Activated CD4-positive, alpha-beta T cell treated with anti-CD3 and anti-CD28 coated beads for 4 hours (primary cell): Measurements from ENCODE around the gene TMEM208.

ENCODE experiments used
- DNase-seq, 2 donors: peaks; one replicate each; pipeline ENCODE4 v3.0.0-alpha.2; 2020

The TMEM208 gene

DNA sequence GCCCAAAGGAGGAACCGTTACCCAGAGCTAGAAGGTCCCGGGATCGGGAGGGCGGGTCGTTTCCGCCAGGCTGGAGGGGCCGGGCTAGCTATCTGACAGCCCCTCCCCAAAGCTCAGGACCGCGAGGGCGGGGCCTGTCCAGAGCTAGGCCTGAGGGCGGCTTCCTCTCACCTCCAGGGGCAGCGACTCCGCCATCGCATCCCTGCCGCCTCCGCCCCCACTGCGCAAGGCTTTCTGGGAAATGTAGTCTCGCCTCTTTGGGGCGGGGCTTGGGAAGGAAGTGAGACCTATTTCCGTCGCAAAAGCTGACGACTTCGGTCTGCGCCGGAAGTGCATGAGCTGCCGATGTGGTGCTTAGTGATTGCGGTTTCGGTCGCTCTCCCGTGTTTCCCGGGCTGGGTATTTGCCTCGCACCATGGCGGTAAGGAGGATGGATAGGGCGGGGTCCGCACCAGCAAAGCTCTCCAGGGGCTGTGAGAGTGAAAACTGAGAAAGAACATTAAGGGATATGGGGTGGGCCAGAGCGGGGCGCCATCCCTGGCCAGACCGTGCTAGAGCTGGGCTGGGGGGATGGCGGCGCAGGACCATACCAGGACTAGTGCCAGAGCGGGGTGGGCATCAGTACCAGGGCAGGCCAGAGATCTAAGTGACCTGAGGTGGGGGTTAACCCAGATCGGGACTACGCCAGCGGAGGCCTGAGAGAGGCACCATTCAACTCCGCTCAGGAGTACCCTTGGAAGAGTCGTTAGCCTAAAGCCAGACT, at the start of gene TMEM208:
TSS of gene TMEM208 (plus strand) at position 327 of the 763 bp plus-strand sequence. CDS start at position 416, 89 bp downstream.
- DNase-seq = peak; percentile 96 to 99

GRCh38 chr16:67177743-67178699, 48.9 kb upstream of the TMEM208 start:
- peak; percentile 45 to 55 for DNase-seq

DNA sequence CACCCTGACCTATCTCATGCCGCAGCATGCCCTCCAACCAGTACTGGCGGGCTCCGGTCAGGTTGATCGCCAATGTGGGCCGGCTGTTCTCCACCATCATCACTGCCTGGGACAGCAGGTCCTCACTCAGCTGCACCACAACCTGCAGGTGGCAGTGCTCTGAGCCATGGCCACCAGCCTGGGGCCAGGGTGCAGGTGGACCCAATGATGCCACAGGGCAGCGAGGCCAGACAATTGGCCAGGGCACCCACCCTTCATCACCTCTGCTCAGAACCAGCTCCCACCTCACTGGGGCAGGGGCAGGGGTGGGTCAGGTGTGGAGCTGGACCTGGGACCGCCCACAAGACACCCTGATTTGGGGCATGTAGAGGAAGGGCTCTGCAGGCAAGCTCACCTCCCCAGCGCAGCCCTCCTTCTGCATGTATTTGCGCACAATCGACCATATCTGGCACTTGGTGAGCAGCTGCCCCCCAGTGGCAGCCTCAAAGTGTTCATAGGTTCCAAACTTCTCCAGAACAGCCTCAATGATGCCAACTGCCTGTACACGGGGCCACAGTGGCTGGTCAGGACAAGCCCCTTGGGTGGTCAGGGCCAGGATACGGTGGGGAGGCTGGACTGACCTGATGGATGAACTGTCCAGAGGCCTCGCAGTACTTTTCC, 47.4 kb upstream of the TMEM208 start:
- DNase-seq = no peak

- no peak for DNase-seq
Measured at GRCh38 chr16:67180166-67180565, 46.8 kb upstream of the TMEM208 start.

- DNase-seq = no peak
Measured at GRCh38 chr16:67181346-67181745, 45.6 kb upstream of the TMEM208 start.

DNA sequence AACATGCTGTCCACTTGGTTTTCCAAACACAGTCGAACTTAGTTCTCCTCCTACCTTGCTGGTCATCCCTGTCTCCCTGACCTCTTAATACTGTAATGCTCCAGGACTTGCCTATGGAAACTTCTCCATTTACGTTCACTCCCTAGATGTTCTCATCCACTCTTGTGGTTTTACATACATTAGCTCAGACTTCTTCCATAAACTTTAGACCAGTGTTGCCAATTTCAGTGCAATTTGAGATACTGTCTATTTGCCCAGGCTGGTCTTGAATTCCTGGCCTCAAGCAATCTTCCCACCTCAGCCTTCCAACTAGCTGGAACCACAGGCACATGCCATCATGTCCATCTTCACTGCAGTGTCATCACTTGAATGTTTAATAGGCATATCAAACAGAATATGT, 44.6 kb upstream of the TMEM208 start:
- no peak for DNase-seq

- DNase-seq = no peak
Measured at GRCh38 chr16:67183284-67183626, 43.7 kb upstream of the TMEM208 start.

DNA sequence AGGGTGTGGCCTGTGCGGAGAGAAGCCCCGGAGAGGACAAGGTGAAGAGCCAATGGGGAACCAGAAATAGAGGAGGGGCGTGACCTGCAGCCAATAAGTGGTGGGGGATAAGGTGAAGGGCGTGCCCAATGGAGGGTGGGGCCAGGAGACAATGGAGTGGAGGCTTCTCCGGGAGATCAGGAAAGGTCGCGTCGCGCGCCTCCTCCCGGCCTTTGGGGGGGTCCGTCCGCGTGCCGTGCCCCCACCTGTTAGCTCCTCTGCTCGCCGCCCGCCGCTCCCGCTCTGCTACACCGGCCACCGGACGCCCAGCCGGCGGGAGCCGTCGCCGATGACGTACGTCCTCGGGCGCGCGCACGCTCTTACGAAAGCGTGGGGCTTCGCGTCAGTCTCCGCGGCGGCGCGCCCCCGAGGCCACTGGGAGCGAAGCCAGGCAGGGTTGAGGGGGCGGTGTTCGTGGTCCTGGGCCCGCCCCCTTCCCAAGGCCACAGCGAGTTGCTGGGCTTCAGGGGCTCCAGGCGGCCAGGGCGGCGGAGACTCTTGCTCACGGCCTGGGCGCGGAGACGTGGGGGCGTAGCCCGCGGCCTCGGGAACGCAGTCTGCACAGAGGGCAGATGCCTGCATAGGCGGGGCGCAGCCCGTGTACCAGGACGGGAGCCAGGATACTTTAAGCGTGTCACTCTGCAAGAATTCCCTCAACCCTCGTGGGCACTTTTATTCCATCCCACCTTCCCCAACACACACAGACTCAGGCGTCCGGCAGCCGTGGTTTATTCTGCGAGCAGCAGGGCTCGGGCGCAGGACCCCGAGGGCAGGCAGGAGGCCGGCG, 43.1 kb upstream of the TMEM208 start, which contains the start of gene MATCAP1:
TSS of gene MATCAP1 (minus strand) at position 337 of the 826 bp plus-strand sequence. CDS start 3,353 bp downstream, outside the sequence.
- peak; percentile 92 to 93 for DNase-seq

DNA sequence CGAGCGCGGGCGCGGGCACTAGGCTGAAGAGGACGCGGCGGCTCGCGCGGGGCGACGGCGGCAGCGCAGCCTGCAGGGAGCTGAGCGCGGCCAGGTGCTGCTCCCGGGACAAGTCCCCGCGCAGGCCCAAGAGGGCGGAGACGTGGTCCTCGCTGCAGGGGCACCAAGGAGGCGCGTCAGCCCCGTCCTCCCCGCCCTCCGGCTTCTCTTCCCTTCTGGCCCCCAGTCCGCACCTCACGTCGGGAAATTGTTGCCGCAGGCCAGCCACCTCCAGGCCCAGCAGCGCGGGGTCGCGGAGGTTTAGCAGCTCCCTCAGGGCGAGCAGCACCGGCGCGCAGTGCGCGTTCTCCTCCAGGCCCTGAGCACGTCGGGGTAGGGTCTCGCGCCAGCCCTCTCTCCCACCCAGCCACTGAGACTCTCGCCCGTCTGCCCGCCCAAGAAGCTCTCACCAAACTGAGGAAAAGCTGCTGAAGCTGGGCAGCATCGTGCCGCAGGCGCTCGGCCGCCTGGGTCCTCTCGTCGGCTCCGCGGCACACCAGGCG, 42.4 kb upstream of the TMEM208 start:
- DNase-seq = peak in 1 of 2 donors; percentile 16

DNA sequence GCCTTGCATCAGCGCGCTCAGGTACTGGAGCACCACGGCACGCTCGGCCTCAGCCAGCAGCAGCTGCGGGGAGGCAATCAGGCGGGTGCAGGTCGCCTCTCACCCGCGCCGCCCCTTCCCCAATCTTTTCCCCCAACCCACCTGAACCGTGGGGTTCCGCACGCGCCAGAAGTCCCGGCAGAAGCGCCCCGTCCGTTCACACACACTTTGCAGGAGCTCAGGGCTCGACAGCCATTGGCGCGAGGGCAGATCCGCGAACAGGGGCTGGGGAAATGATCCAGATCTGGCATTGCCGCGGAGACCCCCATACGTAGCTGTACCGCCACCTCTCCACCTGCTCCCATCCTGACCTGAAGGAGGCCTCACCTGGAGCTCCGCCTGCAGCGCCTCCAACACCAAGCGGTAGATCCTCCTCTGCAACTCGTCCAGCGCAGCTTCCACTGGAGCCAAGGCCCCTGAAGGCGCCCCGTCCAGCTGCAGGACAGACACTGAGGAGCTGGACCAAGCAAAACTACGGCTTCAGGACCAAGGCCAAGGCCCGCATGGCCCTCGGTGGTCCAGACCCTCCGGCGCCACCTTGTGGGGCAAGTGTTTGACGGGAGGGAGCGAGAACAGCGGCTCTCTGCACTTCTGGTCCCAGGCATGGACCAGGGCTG, 41.8 kb upstream of the TMEM208 start:
- DNase-seq = peak; percentile 76 to 83

GRCh38 chr16:67185651-67186134, 41.2 kb upstream of the TMEM208 start:
- no peak for DNase-seq

DNA sequence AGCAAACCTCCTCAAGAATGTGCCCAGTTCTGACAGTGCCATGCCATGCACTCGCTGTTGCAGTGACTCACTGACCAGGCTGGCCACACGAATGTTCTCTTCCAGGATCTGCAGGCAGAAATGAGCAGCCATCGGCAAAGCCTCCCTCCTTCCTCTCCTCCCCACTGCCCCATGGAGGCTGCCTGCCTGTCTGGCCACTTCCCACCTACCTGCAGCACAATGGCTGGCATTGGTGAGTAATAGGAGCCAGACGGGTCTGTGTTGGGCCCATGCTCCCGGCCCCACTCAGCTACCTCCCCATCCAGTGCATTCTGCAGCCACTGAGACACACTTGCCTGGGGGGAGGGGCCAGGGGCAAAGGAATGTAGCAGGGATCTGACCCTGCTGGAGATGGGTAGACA, 40.4 kb upstream of the TMEM208 start:
- DNase-seq = no peak

GRCh38 chr16:67187175-67187890, 39.6 kb upstream of the TMEM208 start:
- DNase-seq = no peak

DNA sequence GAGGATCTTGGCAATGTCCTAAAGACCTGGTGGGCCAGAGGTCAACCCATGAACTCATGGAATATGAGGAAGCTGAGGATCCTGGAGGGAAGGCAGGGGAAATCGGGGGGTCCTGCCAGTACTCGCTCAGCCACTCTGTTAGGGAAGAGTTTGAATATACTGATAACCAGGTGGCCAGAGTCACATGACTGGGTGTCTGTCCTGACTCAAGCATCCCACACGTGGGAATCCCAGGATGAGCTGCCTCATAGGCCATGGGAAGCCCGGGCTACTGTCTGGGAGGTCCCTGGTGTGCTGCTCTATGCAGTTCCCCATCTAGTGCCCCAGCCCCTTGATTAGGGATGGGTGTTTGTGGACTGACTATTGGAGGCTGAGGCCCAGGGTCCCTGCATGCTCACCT, 38.6 kb upstream of the TMEM208 start:
- no peak for DNase-seq

DNA sequence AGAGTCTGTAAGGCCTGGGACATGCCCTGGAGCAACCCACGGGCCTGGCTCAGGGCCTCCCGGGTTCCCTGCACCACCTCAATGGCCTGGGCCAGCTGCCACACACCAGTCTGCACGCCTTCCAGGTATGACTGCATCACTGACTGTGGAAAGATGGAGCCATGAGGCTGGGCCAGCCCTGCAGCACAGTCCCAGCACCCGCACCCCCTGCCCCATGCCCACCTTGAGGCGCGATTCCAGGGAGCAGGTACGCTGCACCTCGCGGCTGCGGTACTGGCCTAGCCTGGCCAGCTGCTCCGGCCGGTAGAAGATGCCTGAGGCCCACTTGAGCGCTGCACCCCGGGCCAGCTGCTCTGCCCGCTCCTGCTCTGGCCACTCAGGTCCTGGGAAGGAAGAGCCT, 38.1 kb upstream of the TMEM208 start:
- DNase-seq = no peak

DNA sequence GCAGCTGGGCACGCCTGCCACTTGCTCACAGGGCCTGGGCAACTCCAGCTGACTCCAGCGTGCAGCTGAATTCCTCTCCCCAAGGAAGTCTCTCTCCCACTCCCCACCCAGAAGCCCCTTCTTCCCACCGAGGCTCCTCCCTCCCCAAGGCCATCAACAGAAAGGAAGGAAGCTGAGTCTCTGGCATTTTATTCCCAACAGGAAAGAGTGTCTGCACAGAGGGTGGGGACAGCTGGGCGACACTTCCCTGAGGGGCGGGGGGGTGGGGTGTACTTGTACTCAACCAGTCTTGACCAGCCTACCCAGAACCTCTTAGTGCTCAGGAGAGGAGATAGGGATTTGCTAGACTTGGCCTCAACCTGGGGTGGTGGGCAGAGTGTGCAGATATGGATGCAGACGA, 36.9 kb upstream of the TMEM208 start, which contains the start of gene EXOC3L1:
TSS of gene EXOC3L1 (minus strand) at position 96 of the 400 bp plus-strand sequence. CDS start 460 bp downstream, outside the sequence.
- DNase-seq = no peak

GRCh38 chr16:67190448-67191399, 36.2 kb upstream of the TMEM208 start:
- no peak for DNase-seq

DNA sequence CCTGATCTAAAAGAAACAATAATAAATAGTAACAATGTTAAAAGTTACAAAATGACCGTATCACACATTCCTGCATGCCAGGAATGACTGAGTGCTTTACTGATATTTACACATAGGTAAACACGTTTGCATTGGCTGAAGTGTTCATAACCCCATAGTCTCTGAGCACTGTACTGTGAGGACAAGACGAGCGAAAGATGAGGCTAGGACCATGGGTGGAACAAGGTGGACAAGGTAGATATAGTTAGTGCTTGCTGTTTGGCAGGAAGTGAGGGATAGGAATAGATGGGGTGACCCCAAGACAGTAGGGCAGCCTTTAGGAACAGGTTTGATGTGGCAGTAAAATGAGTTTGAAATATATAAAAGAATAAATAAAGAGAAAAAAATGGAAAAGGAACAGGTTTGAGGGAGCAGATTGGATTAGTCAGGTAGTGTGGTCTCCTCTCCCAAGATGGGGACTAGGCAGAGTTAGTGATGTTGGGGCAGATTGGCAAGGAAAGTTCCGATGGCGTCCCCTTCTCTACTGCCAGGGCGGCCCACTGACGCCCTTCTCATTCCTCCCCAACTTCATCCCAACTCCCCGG, 35.4 kb upstream of the TMEM208 start:
- no peak for DNase-seq
